ENCODE results near the gene CD82.
"Not testable (repeated sequence)": the region's sequence is repeated elsewhere in the genome, so short reads cannot be mapped to it uniquely, and the experiment has no call there.

The CD82 gene

GRCh38 chr11:44542372-44542771, 23.1 kb upstream of the CD82 start:
- Mint-ChIP-seq H3K4me1 (peaks cover 3% of the 10 kb centered on the region), H3K36me3 (no peaks in the 10 kb centered on the region), H3K27ac (no peak overlapping the region), H3K9me3 (no peaks in the 10 kb centered on the region), H3K27me3 (no peaks in the 10 kb centered on the region), H3K4me3 (no peak overlapping the region)
- DNase-seq (ENCODE audit: low spot score in 2 of 2) = no peak
- ATAC-seq (ENCODE audit: low read depth) = peak; percentile 37

- DNase-seq (ENCODE audit: low spot score in 2 of 2); H3K36me3 Mint-ChIP-seq; H3K4me1 Mint-ChIP-seq; H3K9me3 Mint-ChIP-seq; H3K27me3 Mint-ChIP-seq; ATAC-seq (ENCODE audit: low read depth); H3K4me3 Mint-ChIP-seq; H3K27ac Mint-ChIP-seq: not testable (repeated sequence)
Measured at GRCh38 chr11:44546984-44547383, 18.5 kb upstream of the CD82 start.

- H3K9me3 Mint-ChIP-seq; H3K4me3 Mint-ChIP-seq; DNase-seq (ENCODE audit: low spot score in 2 of 2); H3K27ac Mint-ChIP-seq; H3K27me3 Mint-ChIP-seq; H3K4me1 Mint-ChIP-seq; ATAC-seq (ENCODE audit: low read depth); H3K36me3 Mint-ChIP-seq: not testable (repeated sequence)
Measured at GRCh38 chr11:44547534-44547933, 17.9 kb upstream of the CD82 start.

GRCh38 chr11:44548032-44548695, 17.3 kb upstream of the CD82 start:
- peaks cover 4% of the 10 kb centered on the region for H3K9me3 Mint-ChIP-seq
- ATAC-seq (ENCODE audit: low read depth) (no peak), DNase-seq (ENCODE audit: low spot score in 2 of 2) (no peak)
- H3K4me3 Mint-ChIP-seq = no peak overlapping the region
- H3K4me1 Mint-ChIP-seq = peaks cover 3% of the 10 kb centered on the region
- peaks cover 4% of the 10 kb centered on the region for H3K36me3 Mint-ChIP-seq
- H3K27ac Mint-ChIP-seq = no peak overlapping the region
- H3K27me3 Mint-ChIP-seq = no peaks in the 10 kb centered on the region

- not testable (repeated sequence) for H3K4me3 Mint-ChIP-seq; DNase-seq (ENCODE audit: low spot score in 2 of 2); H3K36me3 Mint-ChIP-seq; H3K4me1 Mint-ChIP-seq; H3K27ac Mint-ChIP-seq; H3K9me3 Mint-ChIP-seq; H3K27me3 Mint-ChIP-seq; ATAC-seq (ENCODE audit: low read depth)
Measured at GRCh38 chr11:44548961-44549749, 16.3 kb upstream of the CD82 start.

- Mint-ChIP-seq H3K27me3 (no peaks in the 10 kb centered on the region), H3K36me3 (peaks cover 4% of the 10 kb centered on the region), H3K4me1 (peaks cover 4% of the 10 kb centered on the region), H3K27ac (no peak overlapping the region), H3K9me3 (peaks cover 4% of the 10 kb centered on the region), H3K4me3 (no peak overlapping the region)
- ATAC-seq (ENCODE audit: low read depth) (no peak), DNase-seq (ENCODE audit: low spot score in 2 of 2) (no peak)
Measured at GRCh38 chr11:44550123-44550522, 15.3 kb upstream of the CD82 start.

GRCh38 chr11:44551456-44552139, 13.9 kb upstream of the CD82 start:
- Mint-ChIP-seq H3K4me1 (peaks cover 9% of the 10 kb centered on the region), H3K27me3 (no peaks in the 10 kb centered on the region), H3K4me3 (no peak overlapping the region), H3K27ac (no peak overlapping the region), H3K9me3 (peaks cover 4% of the 10 kb centered on the region), H3K36me3 (peaks cover 4% of the 10 kb centered on the region)
- DNase-seq (ENCODE audit: low spot score in 2 of 2) (no peak), ATAC-seq (ENCODE audit: low read depth) (no peak)

- H3K4me1 Mint-ChIP-seq = peaks cover 27% of the 10 kb centered on the region
- DNase-seq (ENCODE audit: low spot score in 2 of 2) (no peak), ATAC-seq (ENCODE audit: low read depth) (no peak)
- peak overlapping the region; percentile 62 for H3K27ac Mint-ChIP-seq
- H3K9me3 Mint-ChIP-seq = peaks cover 4% of the 10 kb centered on the region
- peaks cover 4% of the 10 kb centered on the region for H3K36me3 Mint-ChIP-seq
- H3K27me3 Mint-ChIP-seq = no peaks in the 10 kb centered on the region
- no peak overlapping the region for H3K4me3 Mint-ChIP-seq
Measured at GRCh38 chr11:44555031-44555800, 10.2 kb upstream of the CD82 start.

GRCh38 chr11:44556735-44557409, 8.6 kb upstream of the CD82 start:
- H3K4me1 Mint-ChIP-seq = peaks cover 35% of the 10 kb centered on the region
- ATAC-seq (ENCODE audit: low read depth) (peak; percentile 67), DNase-seq (ENCODE audit: low spot score in 2 of 2) (peak in 1 of 2 donors; percentile 46)
- H3K36me3 Mint-ChIP-seq = peaks cover under 1% of the 10 kb centered on the region
- peak overlapping the region; percentile 8 for H3K4me3 Mint-ChIP-seq
- H3K27ac Mint-ChIP-seq = peak overlapping the region; percentile 94
- peaks cover under 1% of the 10 kb centered on the region for H3K9me3 Mint-ChIP-seq
- H3K27me3 Mint-ChIP-seq = no peaks in the 10 kb centered on the region

- no peaks in the 10 kb centered on the region for H3K9me3 Mint-ChIP-seq
- DNase-seq (ENCODE audit: low spot score in 2 of 2) (peak in 1 of 2 donors; percentile 40), ATAC-seq (ENCODE audit: low read depth) (peak; percentile 63)
- no peaks in the 10 kb centered on the region for H3K36me3 Mint-ChIP-seq
- H3K27ac Mint-ChIP-seq = peak overlapping the region; percentile 94
- peak overlapping the region; percentile 14 for H3K4me3 Mint-ChIP-seq
- H3K4me1 Mint-ChIP-seq = peaks cover 35% of the 10 kb centered on the region
- H3K27me3 Mint-ChIP-seq = no peaks in the 10 kb centered on the region
Measured at GRCh38 chr11:44557464-44557863, 8.0 kb upstream of the CD82 start.

GRCh38 chr11:44559207-44559939, 6.1 kb upstream of the CD82 start:
- DNase-seq (ENCODE audit: low spot score in 2 of 2) = peak in 1 of 2 donors; percentile 61
- H3K4me1 Mint-ChIP-seq = peaks cover 39% of the 10 kb centered on the region
- H3K4me3 Mint-ChIP-seq = peak overlapping the region; percentile 62
- H3K9me3 Mint-ChIP-seq = no peaks in the 10 kb centered on the region
- no peaks in the 10 kb centered on the region for H3K36me3 Mint-ChIP-seq
- H3K27me3 Mint-ChIP-seq = no peaks in the 10 kb centered on the region
- ATAC-seq (ENCODE audit: low read depth) = peak; percentile 78
- H3K27ac Mint-ChIP-seq = peak overlapping the region; percentile 95

GRCh38 chr11:44559940-44560300, 5.5 kb upstream of the CD82 start:
- peaks cover 43% of the 10 kb centered on the region for H3K4me1 Mint-ChIP-seq
- H3K36me3 Mint-ChIP-seq = not testable (repeated sequence)

More at GRCh38 chr11:44559940-44560300, 5.5 kb upstream of the CD82 start:
- H3K4me3 Mint-ChIP-seq = peak overlapping the region; percentile 62
- H3K27me3 Mint-ChIP-seq; H3K9me3 Mint-ChIP-seq; ATAC-seq (ENCODE audit: low read depth); DNase-seq (ENCODE audit: low spot score in 2 of 2): not testable (repeated sequence)
- H3K27ac Mint-ChIP-seq = peak overlapping the region; percentile 95

Data from memory B cell (primary cell).